ENCODE results near the gene FBXW8. TPM values are rescaled to one million over a fixed set of nuclear protein-coding genes. Genes with fewer than 3 reads are reported as not detected.
A peak's percentile ranks its signal among the peaks of the same experiment; 100 is the strongest.

FBXW8 gene
- total RNA-seq, 1 experiment from 2014 or later = 15.3 TPM

DNA sequence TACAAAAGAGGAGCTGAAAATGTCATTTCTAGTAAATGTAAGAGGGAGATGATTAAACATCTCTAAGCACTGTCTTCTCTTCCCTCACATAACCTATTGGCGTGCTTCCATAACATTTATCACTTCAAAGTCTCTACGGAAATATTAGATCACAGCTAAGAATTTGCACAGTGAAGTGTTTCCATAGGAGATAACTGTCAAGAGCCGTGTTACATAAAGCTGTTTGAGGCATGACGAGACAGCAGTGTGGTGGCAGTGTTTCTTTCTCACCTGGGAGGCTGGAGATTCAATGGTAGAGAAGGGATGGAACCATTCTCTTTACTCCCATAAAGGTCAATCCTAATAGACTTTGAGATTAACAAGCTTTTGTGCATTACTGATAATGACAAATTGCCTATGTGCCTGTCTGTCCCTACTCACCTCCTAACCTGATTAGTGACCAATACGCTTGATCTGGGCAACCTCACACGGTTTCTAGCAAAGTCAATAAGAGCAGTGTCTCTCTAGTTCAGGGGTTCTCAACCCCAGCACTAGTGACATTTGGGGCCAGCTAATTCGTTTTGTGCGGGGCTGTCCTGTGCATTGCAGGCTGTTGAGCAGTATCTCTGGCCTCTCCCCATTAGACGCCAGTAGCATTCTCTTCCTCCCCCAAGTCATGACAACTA is 35.3 kb downstream of the FBXW8 start:
- Histone ChIP-seq H3K79me2 (ENCODE audit: insufficient read depth, low read length) (no peaks in the 10 kb centered on the region), H3K27me3 (ENCODE audit: insufficient read depth, low read length) (no peaks in the 10 kb centered on the region), H3K9me3 (ENCODE audit: control insufficient read depth, low read depth, low read length) (no peaks in the 10 kb centered on the region), H2BK20ac (ENCODE audit: low read depth, low read length, poor library complexity, severe bottlenecking) (no peak overlapping the region), H2BK12ac (ENCODE audit: insufficient read length, low read depth, low read length) (no peak overlapping the region), H3K18ac (ENCODE audit: insufficient read length, low read depth, low read length) (no peak overlapping the region), H3K4me1 (ENCODE audit: insufficient read depth, low read length) (no peaks in the 10 kb centered on the region), H3K9ac (ENCODE audit: extremely low read depth, insufficient read length, low read length) (no peak overlapping the region), H3K27ac (ENCODE audit: insufficient read length, low read depth, low read length) (no peak overlapping the region), H2BK120ac (ENCODE audit: low read depth, low read length, poor library complexity, severe bottlenecking) (no peak overlapping the region), H3K4me2 (ENCODE audit: insufficient read depth, insufficient read length, low read length) (no peak overlapping the region), H3K56ac (ENCODE audit: insufficient read length, low read depth, low read length) (no peak overlapping the region), H3K23me2 (ENCODE audit: insufficient read length, low read depth, low read length, poor library complexity, severe bottlenecking) (no peaks in the 10 kb centered on the region), H4K20me1 (ENCODE audit: control insufficient read depth, insufficient read depth, insufficient read length) (no peaks in the 10 kb centered on the region), H2AFZ (ENCODE audit: low read length) (no peak overlapping the region), H3K14ac (ENCODE audit: insufficient read depth, low read length) (no peak overlapping the region), H3K79me1 (ENCODE audit: insufficient read depth, low read depth, low read length, poor library complexity, severe bottlenecking) (no peaks in the 10 kb centered on the region), H3K4ac (ENCODE audit: low read depth, low read length) (no peak overlapping the region), H4K91ac (ENCODE audit: insufficient read length, low read depth, low read length) (no peak overlapping the region), H2AK5ac (ENCODE audit: insufficient read length, low read length) (no peak overlapping the region), H3T11ph (ENCODE audit: low read length) (no peak overlapping the region), H4K5ac (ENCODE audit: insufficient read length, low read depth, low read length) (no peak overlapping the region), H2BK15ac (ENCODE audit: low read depth, low read length) (no peak overlapping the region), H4K8ac (replicated peaks; ENCODE audit: insufficient read length, low read depth, low read length) (no peak overlapping the region), H2BK5ac (ENCODE audit: insufficient read length, low read length) (no peak overlapping the region), H3K23ac (ENCODE audit: insufficient read length, low read depth, low read length) (no peak overlapping the region)
- no CpG with 5 or more reads among the region's 9 CpGs for WGBS (ENCODE audit: extremely low coverage, insufficient read length, low lambda C conversion rate)
- Mint-ChIP-seq H3K4me1 (no peaks in the 10 kb centered on the region), H3K27me3 (ENCODE audit: low read depth) (no peaks in the 10 kb centered on the region), H3K36me3 (ENCODE audit: insufficient read depth in 1 of 3, low read depth in 3 of 3) (peaks cover 26 to 55% (median 53%) of the 10 kb centered on the region in 3 experiments), H3K9me3 (peaks cover 12 to 16% of the 10 kb centered on the region in 2 experiments), H3K4me3 (no peak overlapping the region), H3K27ac (0 out of 7 replicates have a peak overlapping the region, but pooled peaks of 1 of the 3 experiments have one; percentile 37)
- no peak for DNase-seq
- TF ChIP-seq, protein P1, sequence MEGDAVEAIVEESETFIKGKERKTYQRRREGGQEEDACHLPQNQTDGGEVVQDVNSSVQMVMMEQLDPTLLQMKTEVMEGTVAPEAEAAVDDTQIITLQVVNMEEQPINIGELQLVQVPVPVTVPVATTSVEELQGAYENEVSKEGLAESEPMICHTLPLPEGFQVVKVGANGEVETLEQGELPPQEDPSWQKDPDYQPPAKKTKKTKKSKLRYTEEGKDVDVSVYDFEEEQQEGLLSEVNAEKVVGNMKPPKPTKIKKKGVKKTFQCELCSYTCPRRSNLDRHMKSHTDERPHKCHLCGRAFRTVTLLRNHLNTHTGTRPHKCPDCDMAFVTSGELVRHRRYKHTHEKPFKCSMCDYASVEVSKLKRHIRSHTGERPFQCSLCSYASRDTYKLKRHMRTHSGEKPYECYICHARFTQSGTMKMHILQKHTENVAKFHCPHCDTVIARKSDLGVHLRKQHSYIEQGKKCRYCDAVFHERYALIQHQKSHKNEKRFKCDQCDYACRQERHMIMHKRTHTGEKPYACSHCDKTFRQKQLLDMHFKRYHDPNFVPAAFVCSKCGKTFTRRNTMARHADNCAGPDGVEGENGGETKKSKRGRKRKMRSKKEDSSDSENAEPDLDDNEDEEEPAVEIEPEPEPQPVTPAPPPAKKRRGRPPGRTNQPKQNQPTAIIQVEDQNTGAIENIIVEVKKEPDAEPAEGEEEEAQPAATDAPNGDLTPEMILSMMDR (conservative IDR thresholded peaks at IDR 0.05) = no peak
